OCI-LY1 (cell line): ENCODE results near the gene ZBTB38.

Source experiments
- CTCF ChIP-seq: fragments of 200-600 bp; sonication (generic), shearing (Covaris generic); IDR thresholded peaks from 2 replicates; pipeline ENCODE4 v1.5.1; 2017; ENCODE audit warnings: mild to moderate bottlenecking, antibody characterized with exemption, low read length, moderate library complexity, mixed read lengths
- EZH2 ChIP-seq: fragments of 200-600 bp; sonication (generic), shearing (Covaris generic); IDR thresholded peaks from 2 replicates; pipeline ENCODE4 v1.8.0; 2017; ENCODE audit warnings: borderline replicate concordance, mixed run types, mild to moderate bottlenecking, antibody characterized with exemption, low read length, moderate library complexity, mixed read lengths

- TF ChIP-seq EZH2: no peak
- TF ChIP-seq CTCF: no peak
Observed at GRCh38 chr3:141330718-141331376, 37.5 kb upstream of the ZBTB38 start.
